NCI-H460 (cell line): ENCODE measurements around the gene POU4F1. TPM values are rescaled to one million over a fixed set of nuclear protein-coding genes. Genes with fewer than 3 reads are reported as not detected.

Source experiments
- DNase-seq: peaks from one replicate; pipeline ENCODE4 v3.0.0-alpha.2; 2016; ENCODE audit warnings: low read depth; ENCODE audit errors: extremely low read depth
- total RNA-seq: library from RNA; depleted of rRNA; stranded (reverse); fragments of >200 nt; shearing (Covaris generic); gene quantifications from 2 replicates; pipeline ENCODE4 v1.2.3, GENCODE V29; 2014

Gene POU4F1
- total RNA-seq, 1 experiment from 2014 or later = 2.2 TPM

DNA sequence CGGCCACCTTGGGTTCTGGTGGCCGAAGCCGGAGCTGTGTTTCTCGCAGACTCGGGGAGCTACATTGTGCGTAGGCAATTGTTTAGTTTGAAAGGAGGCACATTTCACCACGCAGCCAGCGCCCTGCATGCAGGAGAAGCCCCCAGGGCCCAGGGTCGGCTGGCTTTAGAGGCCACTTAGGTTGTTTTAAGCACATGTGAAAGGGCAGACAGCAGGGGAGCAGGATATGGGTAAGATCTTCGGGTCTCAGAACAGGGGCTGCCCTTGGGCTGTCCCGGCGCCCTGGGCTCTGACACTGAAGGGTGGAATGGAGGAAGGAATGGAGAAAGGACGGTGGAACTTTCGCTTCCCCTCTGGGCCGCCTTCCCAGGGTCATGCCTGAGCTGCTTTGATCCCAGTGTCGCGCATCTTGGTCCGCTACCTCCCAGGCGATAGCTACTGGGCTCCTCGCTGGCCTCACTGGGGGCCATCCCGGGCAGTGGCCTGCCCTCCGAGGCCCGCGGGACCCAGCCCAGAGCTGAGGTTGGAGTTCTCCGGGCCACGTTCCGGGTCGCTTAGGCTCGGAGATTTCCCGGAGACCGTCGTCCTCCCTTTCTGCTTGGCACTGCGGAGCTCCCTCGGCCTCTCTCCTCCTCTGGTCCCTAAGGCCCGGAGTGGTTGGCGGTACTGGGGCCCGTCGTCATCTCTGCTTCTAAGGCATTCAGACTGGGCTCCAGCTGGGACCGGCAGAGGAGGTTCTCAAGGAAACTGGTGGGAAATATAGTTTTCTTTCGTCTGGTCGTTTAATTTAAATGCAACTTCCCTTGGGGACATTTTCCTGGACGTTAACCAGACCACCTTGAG is 4.3 kb upstream of the POU4F1 start:
- no peak for DNase-seq

DNA sequence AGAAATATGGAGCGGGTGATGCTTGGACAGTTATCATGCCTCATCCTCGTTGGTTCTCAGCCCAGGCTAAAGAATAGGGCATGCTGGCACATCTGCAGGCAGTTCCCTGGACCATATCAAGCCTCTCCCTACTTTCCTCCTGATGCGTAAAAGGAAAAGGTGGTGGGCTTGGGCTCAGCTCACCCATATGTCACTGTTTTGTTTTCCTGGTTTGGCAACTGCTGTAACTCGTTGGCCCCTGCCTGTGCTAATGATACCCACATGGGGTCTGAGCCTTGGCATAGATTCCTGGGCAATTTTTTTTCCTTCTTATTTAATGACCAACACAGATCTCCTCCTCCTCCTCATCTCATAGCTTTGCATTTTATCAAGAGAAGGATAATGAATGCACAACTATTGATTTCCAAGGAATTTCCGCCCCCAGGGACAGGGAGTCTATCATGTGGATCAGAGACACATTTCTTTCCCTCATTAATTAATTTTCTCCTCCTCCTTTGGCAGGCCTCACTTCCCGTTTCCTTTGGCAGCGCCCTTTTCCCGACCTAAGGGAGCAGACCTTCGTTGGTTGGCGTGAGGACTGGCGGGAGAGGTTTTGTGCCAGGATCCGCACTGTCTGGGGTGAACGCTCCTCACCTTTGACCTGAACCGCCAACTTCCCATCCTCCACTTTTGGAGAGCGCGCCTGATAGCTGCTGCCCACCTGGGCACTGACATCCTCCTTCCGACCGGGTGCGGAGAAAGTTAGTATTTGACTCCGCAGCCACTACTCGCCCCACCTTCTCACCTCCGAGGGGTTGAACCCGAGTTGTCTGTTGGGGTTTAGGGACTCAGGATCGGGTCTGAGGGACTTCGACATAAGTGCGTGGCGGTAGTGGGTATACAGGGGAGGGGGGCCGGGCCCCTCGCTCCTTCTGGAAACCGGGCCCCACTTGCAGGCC is 3.4 kb upstream of the POU4F1 start:
- DNase-seq = no peak

DNA sequence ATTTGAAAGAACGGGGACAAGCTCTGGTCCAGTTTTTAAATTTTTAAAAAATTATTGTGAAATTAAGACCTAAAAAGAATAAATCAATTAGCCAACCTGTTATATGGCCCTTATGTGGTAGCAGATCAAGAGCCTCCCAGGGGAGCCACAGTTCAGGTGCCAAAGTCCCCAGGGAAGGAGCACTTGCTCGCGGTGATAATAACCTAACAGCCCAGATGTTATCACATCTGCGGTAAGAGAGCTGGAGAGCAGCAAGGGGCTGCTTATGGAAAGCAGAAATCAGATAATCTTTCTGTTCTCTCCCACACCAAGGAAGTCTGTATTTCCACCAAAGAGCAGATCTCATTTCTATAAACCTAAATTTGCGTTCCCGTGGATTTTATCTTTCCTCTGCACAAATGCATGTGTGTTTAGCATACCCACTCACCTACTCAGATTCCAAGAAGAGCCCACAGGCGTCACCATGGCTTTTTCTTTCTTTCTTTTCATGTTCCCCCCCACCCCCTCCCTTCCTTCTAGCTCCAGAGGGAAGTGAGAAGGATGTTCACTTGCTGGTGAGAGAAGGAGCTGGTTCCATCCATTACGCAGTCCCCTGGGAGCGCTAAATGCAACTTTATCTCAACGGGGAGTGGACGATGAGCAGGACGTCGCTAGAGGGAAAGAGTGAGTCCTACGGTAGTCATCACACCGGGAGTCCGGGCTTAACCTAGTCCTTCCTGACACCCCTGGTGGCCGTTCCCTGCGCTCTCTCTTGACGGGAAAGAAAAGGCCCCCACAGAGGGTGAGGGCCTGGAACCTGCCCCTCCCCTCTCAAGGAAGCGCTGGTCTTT is 1.6 kb upstream of the POU4F1 start:
- peak; percentile 33 for DNase-seq

DNA sequence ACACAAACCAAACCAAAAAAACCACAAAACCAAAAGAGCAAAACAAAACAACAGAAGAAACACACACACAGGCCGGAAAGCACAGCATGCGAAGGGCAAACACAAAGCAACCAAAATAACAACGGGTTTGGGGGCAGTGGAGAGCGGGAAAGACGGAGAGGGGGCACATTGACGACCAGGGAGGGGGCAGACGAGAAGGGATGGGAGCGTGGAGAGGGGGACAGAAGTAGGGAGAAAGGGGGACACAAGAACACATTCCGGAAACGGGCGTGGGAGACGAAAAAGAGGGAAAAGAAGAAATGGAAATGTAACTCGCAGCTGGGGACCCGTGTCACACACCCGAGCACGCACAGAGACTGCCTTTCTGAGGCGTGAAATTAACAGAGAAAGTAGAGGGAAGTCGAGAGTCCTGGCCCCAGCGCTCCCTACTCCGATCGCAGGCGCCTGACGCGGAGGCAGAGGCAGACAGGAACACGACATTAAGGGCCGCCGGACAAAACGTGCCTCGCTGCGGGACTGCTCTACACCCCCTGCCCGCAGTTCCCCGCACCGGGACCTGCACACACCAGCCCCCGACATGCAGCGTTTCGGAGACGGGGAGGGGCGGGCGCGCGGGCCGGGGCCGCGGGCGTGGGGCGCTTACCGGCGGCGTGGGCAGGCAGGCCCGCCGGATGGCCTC is 652 bp downstream of the POU4F1 start:
- DNase-seq = no peak

DNA sequence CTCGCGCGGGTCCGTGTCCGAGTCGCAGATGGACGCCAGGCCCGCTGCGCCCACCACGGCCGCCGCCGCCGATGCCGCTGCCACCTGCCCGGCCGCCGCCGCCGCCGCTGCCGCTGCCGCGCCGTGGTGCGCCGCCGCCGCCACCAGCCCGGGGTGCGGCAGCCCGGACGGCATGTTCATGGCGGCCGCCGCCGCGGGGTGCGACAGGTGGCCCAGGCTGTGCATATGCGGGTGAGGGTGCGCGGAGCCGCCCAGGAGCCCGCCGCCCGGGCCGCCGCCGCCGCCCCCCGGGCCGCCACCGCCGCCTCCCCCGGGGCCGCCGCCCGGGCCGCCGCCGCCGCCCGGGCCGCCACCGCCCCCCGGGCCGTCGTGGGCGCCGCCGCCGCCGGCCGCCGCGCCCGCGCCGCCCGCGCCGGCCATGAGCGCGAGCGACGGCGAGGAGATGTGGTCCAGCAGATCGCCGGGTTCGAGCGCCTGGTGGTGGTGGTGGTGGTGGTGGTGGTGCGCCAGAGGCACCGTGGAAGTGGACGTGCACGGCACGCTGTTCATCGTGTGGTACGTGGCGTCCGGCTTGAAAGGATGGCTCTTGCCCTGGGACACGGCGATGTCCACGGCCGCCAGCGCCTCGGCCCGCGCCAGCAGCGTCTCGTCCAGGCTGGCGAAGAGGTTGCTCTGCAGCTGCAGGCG is 1.3 kb downstream of the POU4F1 start:
- DNase-seq = no peak

DNA sequence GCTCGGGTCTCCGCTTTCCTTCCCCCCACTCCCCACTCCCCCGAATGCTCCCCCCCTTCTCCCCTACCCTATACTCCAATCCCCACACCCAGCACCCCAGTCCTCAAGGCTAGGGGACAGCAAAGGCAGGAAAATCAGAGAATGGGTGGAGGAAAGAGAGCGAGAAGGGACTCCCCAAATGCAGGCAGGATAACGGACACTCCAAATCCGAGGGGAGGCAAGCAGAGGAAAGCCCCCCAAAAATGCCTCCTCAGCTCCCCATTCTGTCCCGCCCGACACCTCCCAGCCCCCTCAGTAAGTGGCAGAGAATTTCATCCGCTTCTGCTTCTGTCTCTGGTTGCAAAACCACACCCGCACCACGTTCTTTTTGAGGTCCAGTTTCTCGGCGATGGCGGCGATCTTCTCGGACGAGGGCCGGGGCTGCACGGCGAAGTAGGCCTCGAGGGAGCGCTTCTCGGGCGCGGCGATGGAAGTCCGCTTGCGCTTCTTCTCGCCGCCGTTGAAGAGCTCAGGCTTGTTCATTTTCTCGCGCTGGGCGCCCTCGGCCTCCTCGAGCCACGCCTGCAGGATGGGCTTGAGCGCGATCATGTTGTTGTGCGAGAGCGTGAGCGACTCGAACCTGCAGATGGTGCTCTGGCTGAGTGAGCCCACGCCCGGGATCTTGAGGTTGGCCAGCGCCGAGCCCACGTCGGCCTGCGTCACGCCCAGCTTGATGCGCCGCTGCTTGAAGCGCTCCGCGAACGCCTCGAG is 2.1 kb downstream of the POU4F1 start:
- DNase-seq = no peak

DNA sequence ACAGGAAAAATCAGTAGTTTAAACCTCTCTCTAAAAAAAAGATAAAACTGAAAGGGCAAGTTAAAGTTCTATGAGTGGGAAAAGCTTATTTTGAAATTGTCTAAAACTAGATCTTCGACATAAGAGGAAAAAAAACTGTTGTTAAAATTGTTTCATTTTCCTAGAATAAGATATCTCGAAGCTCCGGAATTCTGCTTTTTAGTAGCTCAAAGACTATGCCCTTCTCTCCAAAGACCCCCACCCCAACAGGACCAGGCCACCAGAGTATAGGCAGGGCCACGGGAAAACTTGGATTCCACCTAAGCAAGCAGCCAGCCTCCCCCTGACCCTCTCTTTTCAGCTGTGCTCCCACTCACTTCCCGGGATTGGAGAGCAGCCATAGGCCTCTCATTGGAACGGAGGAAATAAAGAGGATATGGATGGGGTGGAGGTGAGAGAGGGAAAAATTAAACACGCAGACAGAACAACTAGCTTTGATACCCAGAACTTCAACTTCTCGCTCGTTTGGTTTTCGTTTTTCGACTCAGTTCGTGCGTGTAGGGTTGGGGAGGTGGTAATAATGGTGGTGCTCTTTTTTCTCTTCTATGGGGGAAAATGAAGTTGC is 3.0 kb downstream of the POU4F1 start:
- DNase-seq = no peak

DNA sequence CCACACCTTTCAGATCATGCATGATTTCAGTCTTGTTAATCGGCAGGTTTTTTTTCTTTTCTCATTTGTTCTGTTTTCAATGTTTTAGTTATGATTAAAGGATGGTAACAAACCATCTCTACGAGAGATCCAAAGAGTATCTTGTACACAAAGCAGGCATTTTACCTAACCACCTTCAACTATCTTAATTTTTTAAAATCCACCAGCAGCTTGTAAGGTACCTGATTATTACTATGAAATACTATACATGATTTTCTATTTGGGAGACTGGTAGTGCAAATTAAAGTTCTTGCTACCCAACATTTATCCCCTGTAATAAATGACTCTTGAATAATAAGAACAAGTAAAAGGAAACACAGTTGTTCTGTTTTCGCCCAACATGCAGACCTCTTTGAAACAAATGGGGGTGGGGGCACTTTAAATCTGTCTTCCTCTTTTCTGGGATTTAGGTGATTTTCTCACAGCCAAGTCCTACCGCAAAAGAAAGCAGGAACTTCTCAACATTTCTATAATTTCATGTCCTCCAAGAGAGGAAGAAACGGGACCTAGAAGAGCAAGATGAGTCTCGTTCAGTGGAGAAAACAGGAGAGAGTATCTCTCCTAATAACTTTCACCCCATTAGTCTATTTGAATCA is 3.6 kb downstream of the POU4F1 start:
- no peak for DNase-seq

DNA sequence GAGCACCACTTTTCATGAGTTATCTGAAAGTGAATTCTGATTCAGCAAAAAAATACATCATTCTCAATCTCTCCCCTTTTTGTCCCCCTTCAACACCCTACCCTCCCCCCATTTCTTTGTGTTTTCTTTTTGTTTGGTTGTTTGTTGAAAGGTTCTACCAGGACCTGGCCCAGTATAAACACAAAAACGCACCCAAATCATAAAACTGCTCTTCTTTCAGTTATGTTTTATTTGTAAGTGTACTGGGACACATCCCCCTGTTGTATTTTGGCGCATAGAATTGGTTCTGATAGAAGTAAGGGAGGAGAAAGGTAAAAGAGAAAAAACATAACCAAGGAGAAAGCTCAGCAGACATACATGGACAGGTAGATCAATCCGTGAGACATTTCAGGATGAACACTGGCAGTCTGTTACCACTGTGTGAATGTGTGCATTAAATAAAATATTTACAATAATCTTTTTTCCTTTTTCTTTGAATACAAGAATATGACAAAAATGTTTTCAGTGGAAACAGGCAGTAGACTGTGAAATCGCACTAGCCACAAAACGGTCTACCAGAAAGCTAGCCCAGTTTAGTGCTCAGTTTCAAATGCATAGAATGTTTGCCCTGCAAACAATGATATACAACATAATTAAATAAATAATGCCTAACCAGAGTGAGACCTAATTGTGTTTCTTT is 4.2 kb downstream of the POU4F1 start:
- no peak for DNase-seq

DNA sequence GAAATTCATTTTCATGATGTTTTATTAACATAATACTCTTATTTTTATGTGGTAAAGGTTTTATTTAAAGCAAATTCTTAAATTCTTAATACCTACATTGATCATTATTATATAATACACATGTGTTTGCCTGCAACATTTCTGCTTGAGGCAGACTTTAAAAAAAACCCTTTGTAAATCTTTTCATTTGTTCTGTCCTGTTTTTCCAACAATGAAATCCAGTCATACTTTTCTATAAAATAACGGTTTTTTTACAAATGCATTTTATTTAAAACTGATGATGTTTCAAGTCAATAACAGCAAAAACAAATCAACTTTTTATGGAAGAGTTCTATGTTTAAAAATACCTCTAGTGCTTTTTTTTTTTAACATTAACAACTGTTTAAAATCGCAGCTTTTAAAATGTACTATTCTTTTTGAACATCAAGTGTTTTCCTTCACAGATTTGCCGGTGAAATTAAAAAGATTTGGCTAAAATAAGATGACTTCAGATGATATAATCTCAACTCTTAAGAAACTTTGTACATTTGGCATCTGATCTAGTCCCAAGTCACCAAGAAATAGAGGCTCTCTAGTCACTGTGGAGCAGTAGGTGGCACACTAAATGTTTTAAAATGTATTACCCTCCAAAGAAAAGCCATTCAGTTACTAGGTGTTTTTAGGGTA is 5.1 kb downstream of the POU4F1 start:
- no peak for DNase-seq

DNA sequence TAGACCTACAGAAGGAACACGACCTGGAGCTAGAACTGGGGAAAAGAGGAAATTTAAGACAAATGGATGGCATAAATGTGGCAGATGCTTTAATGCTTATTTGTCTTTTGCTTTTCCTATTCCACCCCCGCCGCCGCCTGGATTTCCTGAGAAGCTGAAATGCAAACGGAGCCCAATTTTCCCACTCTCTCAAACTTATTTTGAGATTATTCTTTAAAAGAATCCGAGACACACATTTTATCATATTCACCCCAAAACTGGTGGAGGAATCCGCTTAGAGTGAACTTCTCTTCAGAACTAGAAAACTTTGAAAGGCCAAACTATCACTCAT is 5.8 kb downstream of the POU4F1 start:
- no peak for DNase-seq

DNA sequence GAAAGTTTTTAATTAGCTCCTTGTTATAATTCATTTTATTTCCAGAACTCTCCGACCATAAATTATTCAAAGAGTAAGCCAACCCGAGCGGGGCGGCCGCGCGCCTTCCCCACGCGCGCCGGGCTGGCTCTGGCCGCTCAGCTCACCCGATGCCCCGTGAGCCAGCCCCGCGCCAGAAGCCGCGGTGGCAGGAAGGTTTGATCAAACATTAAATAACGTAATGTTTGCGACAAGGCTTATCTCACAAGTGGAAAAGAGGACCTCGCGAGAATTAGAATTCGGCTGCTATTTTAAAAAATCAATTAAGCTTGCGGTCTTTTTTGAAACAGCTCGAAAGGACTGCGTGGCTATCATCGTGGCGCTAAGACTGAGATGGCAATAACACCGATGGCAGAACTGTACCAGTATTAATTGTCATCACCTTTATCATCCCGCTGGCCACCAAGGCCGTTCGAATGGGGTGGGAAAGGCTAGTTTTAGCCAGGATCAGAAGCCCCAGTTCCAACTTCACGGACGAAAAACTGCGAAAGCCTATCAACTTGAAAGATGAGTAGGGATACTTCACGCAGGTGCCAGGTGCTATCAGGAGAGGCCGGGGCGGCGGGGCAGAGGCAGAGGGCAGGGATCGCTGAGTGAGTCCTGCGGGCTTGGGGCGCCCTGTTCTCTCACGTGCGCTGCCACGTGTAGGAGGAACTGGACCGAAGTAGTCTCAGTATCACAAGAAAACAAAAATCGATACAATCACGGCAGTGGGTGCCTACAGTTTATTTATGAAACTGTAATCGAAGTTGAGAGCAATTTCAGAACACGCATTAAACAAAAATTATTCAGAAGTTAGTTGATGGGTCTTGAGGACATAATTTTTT is 6.4 kb downstream of the POU4F1 start:
- no peak for DNase-seq

DNA sequence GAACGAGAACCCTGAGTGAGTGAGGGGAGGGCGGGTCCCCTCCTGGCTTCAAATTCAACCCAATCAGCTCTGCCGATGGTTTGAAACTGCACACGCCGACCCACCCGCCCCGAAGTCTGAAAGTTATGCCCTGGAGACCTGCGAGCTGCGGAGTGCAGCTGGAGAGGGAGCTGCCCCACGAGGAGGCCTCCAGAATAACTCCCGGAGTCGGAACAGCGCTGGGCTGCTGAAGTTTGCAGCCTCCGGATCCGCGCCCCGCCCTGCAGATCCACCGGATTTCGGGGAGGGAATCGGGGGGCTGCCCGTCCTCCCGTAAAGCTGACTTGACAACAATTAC is 7.0 kb downstream of the POU4F1 start:
- DNase-seq = no peak

DNA sequence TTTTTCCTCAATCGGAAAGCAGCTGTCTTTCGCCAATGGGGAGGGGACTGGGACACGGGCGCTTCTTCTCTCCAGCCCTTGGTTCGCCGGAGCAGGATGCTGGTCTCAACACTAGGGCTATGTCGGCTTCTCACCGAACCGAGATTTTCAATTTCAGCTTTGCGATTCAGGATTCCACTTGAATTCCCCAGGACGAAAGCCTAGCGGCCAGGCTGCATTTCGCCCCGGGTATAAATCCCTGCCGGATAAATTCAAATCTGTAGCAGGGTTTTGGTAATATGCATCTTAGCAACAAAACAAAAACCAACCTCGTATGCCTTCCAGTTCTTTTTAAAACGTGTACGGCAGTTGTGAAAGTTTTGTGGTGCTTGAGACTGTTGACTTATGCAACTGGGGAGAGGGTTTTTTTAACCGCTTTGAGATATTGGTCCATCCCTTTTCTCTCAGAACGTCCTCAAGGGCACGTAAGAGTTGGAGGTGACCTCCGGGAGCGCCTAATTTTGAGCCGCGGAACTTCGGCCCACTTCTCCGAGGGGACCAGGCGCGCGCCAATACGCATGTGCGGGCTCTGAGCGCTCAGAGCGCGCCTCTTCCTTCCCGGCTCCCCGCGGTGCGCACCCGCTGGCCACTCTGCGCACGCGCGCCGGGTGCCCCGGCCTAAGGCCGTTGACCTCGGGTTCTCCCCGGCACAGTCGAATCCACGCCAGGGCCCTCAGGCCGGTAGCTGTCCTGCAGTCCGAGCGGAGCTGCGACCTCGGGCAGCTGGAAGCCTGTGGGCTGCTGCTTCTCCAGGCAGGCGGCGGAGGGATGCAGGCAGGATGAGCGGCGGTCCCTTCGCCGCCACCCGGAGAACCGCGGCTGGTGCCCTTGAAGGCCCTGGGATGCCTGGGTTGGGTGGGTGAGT is 7.6 kb downstream of the POU4F1 start:
- DNase-seq = no peak

DNA sequence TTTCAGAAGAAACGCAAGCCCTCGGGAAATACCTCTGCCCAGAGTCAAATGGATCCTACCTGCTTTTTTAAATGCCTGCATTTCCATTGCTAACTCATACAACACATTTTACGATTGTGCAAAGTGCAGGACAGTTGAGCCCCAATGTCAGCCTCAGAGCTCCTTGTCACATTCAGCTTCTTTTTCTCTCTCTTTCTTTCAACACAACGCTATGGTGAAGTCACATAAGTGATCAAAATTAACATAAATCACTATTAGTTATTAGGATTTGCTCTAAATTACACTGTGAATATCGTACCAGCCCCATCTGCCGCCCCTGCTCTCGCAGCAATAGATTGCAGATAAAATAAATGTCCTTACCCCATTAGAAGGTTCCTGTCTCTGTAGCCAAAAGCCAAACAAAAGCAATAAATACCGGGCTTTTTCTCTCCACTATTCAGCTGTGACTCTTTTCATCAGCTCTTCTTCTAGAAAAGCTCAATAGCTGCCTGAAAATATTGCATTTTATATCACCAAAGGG is 8.8 kb downstream of the POU4F1 start:
- DNase-seq = no peak
